Measurements from ENCODE around the gene CPPED1.

Gene CPPED1

GRCh38 chr16:12764813-12765488 is 38.7 kb downstream of the CPPED1 start:
- no peak for DNase-seq

GRCh38 chr16:12763517-12763916 is 40.2 kb downstream of the CPPED1 start:
- DNase-seq: no peak

- DNase-seq: no peak
Measured at GRCh38 chr16:12760819-12761611, 42.7 kb downstream of the CPPED1 start.

- DNase-seq: no peak
Measured at GRCh38 chr16:12758670-12759558, 44.8 kb downstream of the CPPED1 start.

- DNase-seq: no peak
Measured at GRCh38 chr16:12758031-12758669, 45.5 kb downstream of the CPPED1 start.

- DNase-seq: no peak
Measured at GRCh38 chr16:12757546-12757945, 46.1 kb downstream of the CPPED1 start.

GRCh38 chr16:12754824-12755543 is 48.7 kb downstream of the CPPED1 start:
- DNase-seq: no peak

GRCh38 chr16:12753203-12754023 is 50.3 kb downstream of the CPPED1 start:
- DNase-seq: no peak

GRCh38 chr16:12752159-12752558 is 51.5 kb downstream of the CPPED1 start:
- DNase-seq: no peak

GRCh38 chr16:12750554-12750918 is 53.2 kb downstream of the CPPED1 start:
- no peak for DNase-seq

GRCh38 chr16:12749076-12749475 is 54.6 kb downstream of the CPPED1 start:
- no peak for DNase-seq

- no peak for DNase-seq
Measured at GRCh38 chr16:12747827-12748226, 55.9 kb downstream of the CPPED1 start.

GRCh38 chr16:12747261-12747660 is 56.4 kb downstream of the CPPED1 start:
- DNase-seq: no peak

- DNase-seq: no peak
Measured at GRCh38 chr16:12744860-12745259, 58.8 kb downstream of the CPPED1 start.

- no peak for DNase-seq
Measured at GRCh38 chr16:12742741-12743140, 60.9 kb downstream of the CPPED1 start.

- no peak for DNase-seq
Measured at GRCh38 chr16:12740986-12741610, 62.6 kb downstream of the CPPED1 start.

GRCh38 chr16:12739738-12740137 is 63.9 kb downstream of the CPPED1 start:
- DNase-seq: no peak

- DNase-seq: no peak
Measured at GRCh38 chr16:12737563-12737962, 66.1 kb downstream of the CPPED1 start.

- no peak for DNase-seq
Measured at GRCh38 chr16:12735805-12736204, 67.9 kb downstream of the CPPED1 start.

- DNase-seq: no peak
Measured at GRCh38 chr16:12732600-12732999, 71.1 kb downstream of the CPPED1 start.

- DNase-seq: no peak
Measured at GRCh38 chr16:12729448-12729847, 74.2 kb downstream of the CPPED1 start.

Data from activated CD4-positive, alpha-beta T cell treated with anti-CD3 and anti-CD28 coated beads, Interleukin-2, amount 50 U/mL, for 1 hour (primary cell).